ENCODE results near the gene RANBP1. TPM values are rescaled to one million over a fixed set of nuclear protein-coding genes. Genes with fewer than 3 reads are reported as not detected.

Gene RANBP1
- total RNA-seq (2021) = 379 to 443 TPM (median 400 TPM) in 3 replicates
- Bru-seq, nascent RNA = percentile 84 among the genes with signal in this experiment
- long read RNA-seq, experiment 1, transcript RANBP1-201 (6 exons, 837 nt) = major isoform, 635 of 1,219 reads
- long read RNA-seq, experiment 1, transcript RANBP1-202 (6 exons, 1,132 nt) = minor isoform, 505 of 1,219 reads
- long read RNA-seq, experiment 1, partial matches to known transcripts = 50 of 1,219 reads
- long read RNA-seq, experiment 1, other reads (novel, unspliced or antisense) = 20 of 1,219 reads
- long read RNA-seq, experiment 2, transcript RANBP1-201 (6 exons, 837 nt) = minor isoform, 242 of 576 reads
- long read RNA-seq, experiment 2, transcript RANBP1-202 (6 exons, 1,132 nt) = major isoform, 252 of 576 reads
- long read RNA-seq, experiment 2, partial matches to known transcripts = 56 of 576 reads
- long read RNA-seq, experiment 2, other reads (novel, unspliced or antisense) = 24 of 576 reads
- long read RNA-seq, experiment 3, partial matches to known transcripts = 1 of 9 reads
- long read RNA-seq, experiment 3, other reads (novel, unspliced or antisense) = 4 of 9 reads

DNA sequence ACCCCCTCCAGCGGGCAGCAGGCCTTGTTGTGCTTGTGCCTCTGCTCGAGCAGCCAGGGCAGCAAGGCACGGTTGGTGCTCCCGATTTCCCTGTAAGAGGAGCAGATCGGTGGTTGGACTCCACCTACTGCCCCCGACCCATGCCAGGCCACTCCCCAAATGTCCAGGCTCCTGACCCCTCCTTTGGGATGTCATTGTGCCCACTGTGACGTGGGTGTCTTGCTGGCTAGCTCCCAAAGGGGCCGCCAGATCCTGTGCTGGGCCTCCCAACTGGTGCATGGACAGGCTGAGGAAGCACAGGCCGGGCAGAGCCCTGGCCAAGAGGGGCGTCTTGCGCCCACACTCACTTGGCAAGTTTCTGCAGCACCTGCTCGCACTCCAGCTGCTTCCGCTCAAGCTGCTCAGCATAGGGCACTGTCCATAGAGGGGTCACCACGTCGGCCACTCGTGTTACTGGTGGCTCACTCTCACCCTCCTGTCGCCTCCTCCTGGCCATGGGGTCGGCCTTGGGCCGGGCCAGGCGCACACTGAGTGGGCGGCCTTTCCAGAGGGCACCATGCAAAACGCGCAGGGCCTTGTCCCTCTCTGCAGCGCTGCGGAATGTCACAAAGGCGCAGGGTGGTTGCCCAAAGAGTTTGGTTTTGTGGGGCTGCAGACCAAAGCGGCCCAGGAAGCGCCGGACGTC, at the start of gene RANBP1:
Gene RANBP1, plus strand, starts transcription at position 414 of the 685 bp plus-strand sequence. Its CDS starts 81 bp downstream, at position 495.
- no peak for TF ChIP-seq ESRRA (CRISPR knock-in tag; IDR thresholded peaks at IDR 0.05; ENCODE audit: borderline replicate concordance)
- no peak for TF ChIP-seq ERG (CRISPR knock-in tag; IDR thresholded peaks at IDR 0.05)
- TF ChIP-seq SP1 (CRISPR knock-in tag; conservative IDR thresholded peaks at IDR 0.05) = no peak
- TF ChIP-seq NR3C1 (CRISPR knock-in tag; conservative IDR thresholded peaks at IDR 0.05; ENCODE audit: low read depth) = no peak
- no peak for TF ChIP-seq CDX4 (CRISPR knock-in tag; IDR thresholded peaks at IDR 0.05; ENCODE audit: borderline replicate concordance)
- TF ChIP-seq ZNF425 (CRISPR knock-in tag; conservative IDR thresholded peaks at IDR 0.05) = no peak
- TF ChIP-seq GABPB1 (CRISPR knock-in tag; IDR thresholded peaks at IDR 0.05) = no peak
- TF ChIP-seq FOXK1 (CRISPR knock-in tag; IDR thresholded peaks at IDR 0.05) = no peak
- TF ChIP-seq PRRX2 (CRISPR knock-in tag; IDR thresholded peaks at IDR 0.05) = no peak
- no peak for TF ChIP-seq AFF4 (CRISPR knock-in tag; IDR thresholded peaks at IDR 0.05; ENCODE audit: borderline replicate concordance)
- no peak for TF ChIP-seq KAT7 (CRISPR knock-in tag; IDR thresholded peaks at IDR 0.05; ENCODE audit: borderline replicate concordance)
- TF ChIP-seq TEAD1 (CRISPR knock-in tag; IDR thresholded peaks at IDR 0.05) = no peak
- TF ChIP-seq ZNF317 (CRISPR knock-in tag; IDR thresholded peaks at IDR 0.05; ENCODE audit: borderline replicate concordance, low read depth) = no peak
- no peak for TF ChIP-seq ZNF263 (CRISPR knock-in tag; IDR thresholded peaks at IDR 0.05; ENCODE audit: low read depth)
- TF ChIP-seq, protein P1, sequence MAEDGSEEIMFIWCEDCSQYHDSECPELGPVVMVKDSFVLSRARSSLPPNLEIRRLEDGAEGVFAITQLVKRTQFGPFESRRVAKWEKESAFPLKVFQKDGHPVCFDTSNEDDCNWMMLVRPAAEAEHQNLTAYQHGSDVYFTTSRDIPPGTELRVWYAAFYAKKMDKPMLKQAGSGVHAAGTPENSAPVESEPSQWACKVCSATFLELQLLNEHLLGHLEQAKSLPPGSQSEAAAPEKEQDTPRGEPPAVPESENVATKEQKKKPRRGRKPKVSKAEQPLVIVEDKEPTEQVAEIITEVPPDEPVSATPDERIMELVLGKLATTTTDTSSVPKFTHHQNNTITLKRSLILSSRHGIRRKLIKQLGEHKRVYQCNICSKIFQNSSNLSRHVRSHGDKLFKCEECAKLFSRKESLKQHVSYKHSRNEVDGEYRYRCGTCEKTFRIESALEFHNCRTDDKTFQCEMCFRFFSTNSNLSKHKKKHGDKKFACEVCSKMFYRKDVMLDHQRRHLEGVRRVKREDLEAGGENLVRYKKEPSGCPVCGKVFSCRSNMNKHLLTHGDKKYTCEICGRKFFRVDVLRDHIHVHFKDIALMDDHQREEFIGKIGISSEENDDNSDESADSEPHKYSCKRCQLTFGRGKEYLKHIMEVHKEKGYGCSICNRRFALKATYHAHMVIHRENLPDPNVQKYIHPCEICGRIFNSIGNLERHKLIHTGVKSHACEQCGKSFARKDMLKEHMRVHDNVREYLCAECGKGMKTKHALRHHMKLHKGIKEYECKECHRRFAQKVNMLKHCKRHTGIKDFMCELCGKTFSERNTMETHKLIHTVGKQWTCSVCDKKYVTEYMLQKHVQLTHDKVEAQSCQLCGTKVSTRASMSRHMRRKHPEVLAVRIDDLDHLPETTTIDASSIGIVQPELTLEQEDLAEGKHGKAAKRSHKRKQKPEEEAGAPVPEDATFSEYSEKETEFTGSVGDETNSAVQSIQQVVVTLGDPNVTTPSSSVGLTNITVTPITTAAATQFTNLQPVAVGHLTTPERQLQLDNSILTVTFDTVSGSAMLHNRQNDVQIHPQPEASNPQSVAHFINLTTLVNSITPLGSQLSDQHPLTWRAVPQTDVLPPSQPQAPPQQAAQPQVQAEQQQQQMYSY (CRISPR knock-in tag; IDR thresholded peaks at IDR 0.05) = no peak
- no peak for TF ChIP-seq IRF2 (CRISPR knock-in tag; IDR thresholded peaks at IDR 0.05; ENCODE audit: borderline replicate concordance, low read depth)
- TF ChIP-seq, protein P2, sequence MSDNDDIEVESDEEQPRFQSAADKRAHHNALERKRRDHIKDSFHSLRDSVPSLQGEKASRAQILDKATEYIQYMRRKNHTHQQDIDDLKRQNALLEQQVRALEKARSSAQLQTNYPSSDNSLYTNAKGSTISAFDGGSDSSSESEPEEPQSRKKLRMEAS (CRISPR knock-in tag; IDR thresholded peaks at IDR 0.05) = no peak
- no peak for TF ChIP-seq NR2C2 (CRISPR knock-in tag; IDR thresholded peaks at IDR 0.05)
- TF ChIP-seq ATF2 (CRISPR knock-in tag; IDR thresholded peaks at IDR 0.05; ENCODE audit: borderline replicate concordance, low read depth) = no peak
- Mint-ChIP-seq H3K9me3 (no peaks in the 10 kb centered on the region), H3K36me3 (peaks cover 34% of the 10 kb centered on the region), H3K27me3 (ENCODE audit: low read depth) (no peaks in the 10 kb centered on the region), H3K27ac (peak within 1 kb of the TSS; percentile 62), H3K4me3 (peak within 1 kb of the TSS; percentile 79), H3K4me1 (peaks cover 13% of the 10 kb centered on the region)
- ChIA-PET CTCF (interaction anchor here (1.0 to 1.5 kb wide), 3 partner anchors 18 to 149 kb away, joined by 3 read pairs; no protein-coding TSS in a partner anchor), POLR2A (interaction anchor here (0.6 to 2.0 kb wide), 3 partner anchors 10 to 55 kb away, joined by 5 to 6 read pairs (median 5); no protein-coding TSS in a partner anchor)
- ATAC-seq = no peak
- no peak for DNase-seq (ENCODE audit: low spot score)
